Activated T-helper 1 cell treated with anti-CD3 and anti-CD28 coated beads, Interleukin-12 subunit alpha, Interleukin-12 subunit beta, Interleukin-2, Interleukin-4 antibody, amounts not matched to agents 30 ng/mL and 10 ng/mL and 1 ng/mL, durations not matched to agents 14 hours and 24 hours and 36 hours (primary cell): ENCODE data around the gene COL23A1. TPM values are rescaled to one million over a fixed set of nuclear protein-coding genes. Genes with fewer than 3 reads are reported as not detected.
"Not testable (repeated sequence)": the region's sequence is repeated elsewhere in the genome, so short reads cannot be mapped to it uniquely, and the experiment has no call there.

Source experiments
- DNase-seq: peaks from one replicate; pipeline ENCODE4 v3.0.0; 2021; ENCODE audit warnings: low spot score
- H3K27ac Mint-ChIP-seq: one replicate; pipeline ENCODE4 v1.8.0; 2021; ENCODE audit warnings: mild to moderate bottlenecking, mixed read lengths
- H3K27me3 Mint-ChIP-seq: one replicate; pipeline ENCODE4 v1.8.0; 2022; ENCODE audit warnings: mild to moderate bottlenecking, moderate library complexity, mixed read lengths; ENCODE audit not compliant: insufficient read depth
- H3K36me3 Mint-ChIP-seq: one replicate; pipeline ENCODE4 v1.8.0; 2021; ENCODE audit warnings: low read depth, mixed read lengths
- H3K4me1 Mint-ChIP-seq: one replicate; pipeline ENCODE4 v1.8.0; 2021; ENCODE audit warnings: low read depth, mixed read lengths
- H3K4me3 Mint-ChIP-seq: one replicate; pipeline ENCODE4 v1.8.0; 2021; ENCODE audit warnings: mild to moderate bottlenecking, moderate library complexity, mixed read lengths
- H3K9me3 Mint-ChIP-seq: one replicate; pipeline ENCODE4 v1.8.0; 2021; ENCODE audit warnings: mixed read lengths
- intact Hi-C: fragments of 100-400 bp; cut with micrococcal nuclease; formaldehyde crosslinking; loops from one replicate; pipeline ENCODE4 v1.15.1; 2024
- total RNA-seq: library from RNA; stranded (reverse); gene quantifications from 2 replicates; pipeline ENCODE4 v1.2.3, GENCODE V29; 2022

COL23A1 gene
- total RNA-seq, 1 donor from 2014 or later = not detected

GRCh38 chr5:178245389-178245788 lies 344.8 kb downstream of the COL23A1 start:
- Mint-ChIP-seq H3K27ac (no peak overlapping the region), H3K4me1 (peaks cover 20% of the 10 kb centered on the region), H3K27me3 (no peaks in the 10 kb centered on the region), H3K4me3 (no peak overlapping the region), H3K9me3 (no peaks in the 10 kb centered on the region), H3K36me3 (no peaks in the 10 kb centered on the region)
- DNase-seq = no peak
- intact Hi-C loops = no loop called here

DNA sequence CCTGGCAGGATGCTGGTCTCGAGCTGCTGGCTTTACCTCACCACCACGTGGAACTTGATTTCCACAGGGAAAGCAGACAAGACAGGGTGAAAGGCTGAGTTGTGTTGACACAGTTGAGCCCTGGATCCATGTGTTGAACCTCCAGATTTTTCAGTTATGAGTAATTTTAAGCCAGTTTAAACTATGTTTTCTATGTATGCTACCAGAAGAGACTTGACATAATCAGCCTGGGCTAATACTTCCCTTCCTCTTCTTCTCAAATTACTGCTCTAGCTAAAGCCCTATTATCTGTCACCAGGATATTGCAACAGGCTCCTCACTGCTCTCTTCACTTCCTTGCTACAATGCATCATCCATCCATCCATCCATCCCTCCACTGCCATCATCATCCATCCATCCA lies 345.6 kb downstream of the COL23A1 start:
- Mint-ChIP-seq H3K36me3 (no peaks in the 10 kb centered on the region), H3K27ac (no peak overlapping the region), H3K27me3 (no peaks in the 10 kb centered on the region), H3K4me3 (no peak overlapping the region), H3K4me1 (peaks cover 23% of the 10 kb centered on the region), H3K9me3 (no peaks in the 10 kb centered on the region)
- DNase-seq = no peak
- intact Hi-C loops = no loop called here

GRCh38 chr5:178242416-178242815 lies 347.8 kb downstream of the COL23A1 start:
- peak overlapping the region; percentile 56 for H3K4me3 Mint-ChIP-seq

DNA sequence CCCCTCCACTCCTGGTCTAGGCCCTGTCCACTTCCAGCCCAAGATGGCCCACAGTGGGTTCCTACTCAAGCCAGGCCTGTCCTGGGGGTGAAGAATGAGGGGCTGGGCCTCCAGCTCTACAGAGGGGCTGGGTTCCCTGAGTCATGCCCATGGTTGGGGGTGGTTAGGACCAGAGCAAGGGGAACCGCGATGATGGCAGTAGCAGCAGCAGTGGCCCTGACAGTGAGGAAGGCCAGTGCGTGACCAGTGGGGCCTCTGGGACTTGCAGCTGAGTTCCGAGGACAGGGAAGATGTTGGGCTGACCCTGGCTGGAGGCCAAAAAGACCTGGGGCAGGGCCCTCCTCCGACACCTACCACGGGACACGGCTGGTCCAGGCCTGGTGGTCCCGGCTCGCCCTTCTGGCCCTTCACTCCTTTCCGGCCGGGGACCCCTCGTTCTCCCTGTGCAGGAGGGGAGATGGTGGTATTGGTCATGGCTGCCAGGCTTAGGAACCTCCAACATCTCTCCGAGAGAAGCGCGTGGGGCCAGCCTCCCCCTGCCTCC lies 348.4 kb downstream of the COL23A1 start:
- Mint-ChIP-seq H3K36me3 (no peaks in the 10 kb centered on the region), H3K4me1 (peaks cover 40% of the 10 kb centered on the region), H3K9me3 (no peaks in the 10 kb centered on the region), H3K27ac (no peak overlapping the region), H3K27me3 (no peaks in the 10 kb centered on the region), H3K4me3 (no peak overlapping the region)
- DNase-seq = no peak
- intact Hi-C loops = no loop called here

More at GRCh38 chr5:178242416-178242815, 347.8 kb downstream of the COL23A1 start:
- H3K4me1 Mint-ChIP-seq = peaks cover 34% of the 10 kb centered on the region
- no peak for DNase-seq
- H3K36me3 Mint-ChIP-seq = no peaks in the 10 kb centered on the region
- H3K9me3 Mint-ChIP-seq = no peaks in the 10 kb centered on the region
- peak overlapping the region; percentile 59 for H3K27ac Mint-ChIP-seq
- no peaks in the 10 kb centered on the region for H3K27me3 Mint-ChIP-seq
- intact Hi-C loops = no loop called here

GRCh38 chr5:178241231-178241663 lies 348.9 kb downstream of the COL23A1 start:
- Mint-ChIP-seq H3K4me1 (peaks cover 45% of the 10 kb centered on the region), H3K4me3 (peak overlapping the region; percentile 74)
- DNase-seq = no peak

DNA sequence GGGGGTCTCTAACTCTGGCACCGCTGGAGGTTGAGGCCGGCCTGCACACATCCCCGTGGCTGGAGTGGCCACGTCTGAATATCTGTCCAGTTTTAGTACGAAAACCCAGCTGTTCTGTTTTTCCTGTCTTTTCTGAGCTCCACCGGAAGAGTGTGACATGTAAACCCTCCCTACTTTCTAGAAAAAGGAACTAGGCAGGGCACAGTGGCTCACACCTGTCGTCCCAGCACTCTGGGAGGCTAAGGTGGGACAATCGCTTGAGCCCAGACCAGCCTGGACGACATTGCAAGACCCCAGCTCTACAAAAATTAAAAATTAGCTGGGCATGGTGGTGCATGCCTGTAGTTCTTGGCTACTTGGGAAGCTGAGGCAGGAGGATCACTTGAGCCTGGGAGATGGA lies 349.4 kb downstream of the COL23A1 start:
- Mint-ChIP-seq H3K4me3 (peak overlapping the region; percentile 74), H3K27ac (peak overlapping the region; percentile 85), H3K4me1 (peaks cover 47% of the 10 kb centered on the region), H3K9me3 (no peaks in the 10 kb centered on the region), H3K36me3 (no peaks in the 10 kb centered on the region), H3K27me3 (no peaks in the 10 kb centered on the region)
- DNase-seq = no peak
- intact Hi-C loops = no loop called here

More at GRCh38 chr5:178241231-178241663, 348.9 kb downstream of the COL23A1 start:
- intact Hi-C loops = no loop called here
- Mint-ChIP-seq H3K27ac (peak overlapping the region; percentile 85), H3K9me3 (no peaks in the 10 kb centered on the region), H3K27me3 (no peaks in the 10 kb centered on the region), H3K36me3 (no peaks in the 10 kb centered on the region)

- H3K27me3 Mint-ChIP-seq = no peaks in the 10 kb centered on the region
- no peaks in the 10 kb centered on the region for H3K36me3 Mint-ChIP-seq
- H3K27ac Mint-ChIP-seq = peak overlapping the region; percentile 92
- intact Hi-C loops = no loop called here
- H3K4me3 Mint-ChIP-seq = peak overlapping the region; percentile 74
- DNase-seq = no peak
- no peaks in the 10 kb centered on the region for H3K9me3 Mint-ChIP-seq
- peaks cover 47% of the 10 kb centered on the region for H3K4me1 Mint-ChIP-seq
These were observed 349.9 kb downstream of the COL23A1 start for GRCh38 chr5:178240341-178240741.

- not testable (repeated sequence) for H3K27me3 Mint-ChIP-seq, DNase-seq, H3K36me3 Mint-ChIP-seq, H3K9me3 Mint-ChIP-seq
- intact Hi-C loops = loop anchor here (10.0 kb wide), 1 partner anchor 1565 kb away; the partner anchor contains the start of gene MGAT4B
- Mint-ChIP-seq H3K4me3 (peak overlapping the region; percentile 62), H3K4me1 (peaks cover 53% of the 10 kb centered on the region), H3K27ac (peak overlapping the region; percentile 92)
These were observed 350.4 kb downstream of the COL23A1 start for GRCh38 chr5:178239626-178240301.

- no peak overlapping the region for H3K4me3 Mint-ChIP-seq
- peaks cover 61% of the 10 kb centered on the region for H3K4me1 Mint-ChIP-seq
- no peaks in the 10 kb centered on the region for H3K36me3 Mint-ChIP-seq
- no peaks in the 10 kb centered on the region for H3K27me3 Mint-ChIP-seq
- H3K27ac Mint-ChIP-seq = peak overlapping the region; percentile 94
- intact Hi-C loops = loop anchor here (10.0 kb wide), 1 partner anchor 1566 kb away; the partner anchor contains the start of gene MGAT4B
- DNase-seq = no peak
- no peaks in the 10 kb centered on the region for H3K9me3 Mint-ChIP-seq
These were observed 351.2 kb downstream of the COL23A1 start for GRCh38 chr5:178238711-178239592.

DNA sequence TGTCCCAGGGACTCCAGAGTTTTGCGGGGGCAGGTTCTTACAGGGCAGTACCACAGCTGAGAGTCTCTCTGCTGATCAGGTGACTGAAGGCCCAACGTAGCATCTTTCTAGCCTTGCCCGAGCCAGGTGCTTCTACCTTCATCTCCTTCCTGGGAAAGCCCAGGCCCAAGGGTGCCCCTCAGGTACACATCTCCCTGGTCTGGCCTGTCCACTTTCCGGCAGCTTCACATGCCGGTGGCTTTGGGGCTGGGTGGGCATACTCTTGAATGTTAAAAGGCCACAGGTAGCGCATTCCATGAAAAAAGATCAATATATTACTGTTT lies 351.9 kb downstream of the COL23A1 start:
- intact Hi-C loops = loop anchor here (10.0 kb wide), 1 partner anchor 1567 kb away; the partner anchor contains the start of gene MGAT4B
- peak overlapping the region; percentile 23 for H3K4me3 Mint-ChIP-seq
- no peak for DNase-seq
- no peaks in the 10 kb centered on the region for H3K36me3 Mint-ChIP-seq
- H3K27me3 Mint-ChIP-seq = no peaks in the 10 kb centered on the region
- H3K4me1 Mint-ChIP-seq = peaks cover 66% of the 10 kb centered on the region
- H3K9me3 Mint-ChIP-seq = no peaks in the 10 kb centered on the region
- H3K27ac Mint-ChIP-seq = peak overlapping the region; percentile 84

DNA sequence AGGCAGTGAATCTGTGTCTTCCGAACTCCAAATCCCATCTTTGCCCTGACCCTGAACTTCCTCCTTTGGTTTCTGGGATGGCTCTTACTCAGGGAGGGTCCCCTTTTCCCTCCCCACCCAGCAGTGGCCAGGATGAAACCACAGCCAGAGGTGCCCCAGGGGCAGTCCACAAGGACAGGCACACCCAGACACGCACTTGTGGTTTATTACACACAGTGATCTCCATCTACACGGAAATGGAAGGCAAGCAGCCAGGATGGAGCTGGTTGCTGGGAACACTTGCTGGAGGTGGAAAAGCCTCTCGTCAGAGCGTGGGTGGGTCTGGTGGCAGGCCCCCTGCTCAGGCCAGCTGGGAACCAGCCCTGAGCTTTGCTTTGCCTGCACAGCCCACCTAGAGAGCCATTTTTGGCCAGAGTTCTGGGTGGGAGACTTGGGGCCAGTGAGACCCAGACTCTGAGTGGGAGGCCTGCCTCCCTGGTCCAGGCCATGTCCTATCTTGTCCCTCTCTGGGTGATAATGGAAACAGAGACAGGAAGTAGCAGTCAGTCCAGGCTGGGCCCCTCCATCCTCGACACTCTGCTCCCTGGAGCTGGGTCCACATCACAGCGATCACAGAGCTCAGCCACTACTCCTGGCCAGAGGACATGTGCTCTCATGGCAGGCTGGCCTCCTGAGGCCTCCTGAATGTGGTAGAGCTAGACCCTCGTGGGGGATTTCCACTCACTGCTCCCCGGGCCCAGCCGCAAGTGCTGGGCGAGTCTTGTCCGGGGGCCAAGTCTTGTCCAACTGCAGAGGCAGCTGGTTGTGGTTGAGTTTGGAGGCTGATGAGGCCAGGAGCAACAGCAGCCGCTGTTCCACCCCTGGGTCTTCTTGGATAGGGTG lies 352.5 kb downstream of the COL23A1 start:
- Mint-ChIP-seq H3K27me3 (no peaks in the 10 kb centered on the region), H3K9me3 (no peaks in the 10 kb centered on the region), H3K4me3 (peak overlapping the region; percentile 23), H3K27ac (peak overlapping the region; percentile 84), H3K36me3 (no peaks in the 10 kb centered on the region), H3K4me1 (peaks cover 66% of the 10 kb centered on the region)
- DNase-seq = no peak
- intact Hi-C loops = loop anchor here (10.0 kb wide), 1 partner anchor 1567 kb away; the partner anchor contains the start of gene MGAT4B

DNA sequence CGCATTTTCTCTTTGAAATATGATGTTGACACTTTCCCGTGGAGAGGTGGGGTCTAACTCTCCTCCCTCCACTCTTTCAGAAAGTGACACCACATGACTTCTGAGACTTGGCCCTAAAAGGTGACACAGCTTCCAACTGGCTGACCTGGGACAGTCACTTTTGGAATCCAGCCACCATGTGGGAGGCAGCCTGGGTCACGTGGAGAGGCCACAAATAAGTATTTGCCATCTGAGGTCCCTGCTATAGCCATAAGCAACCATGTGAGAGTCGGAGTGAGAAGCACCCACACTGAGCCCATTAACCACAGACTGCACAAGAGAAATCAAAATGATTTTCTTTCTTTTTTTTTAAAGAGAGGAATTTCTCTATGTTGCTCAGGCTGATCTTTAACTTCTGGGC lies 353.5 kb downstream of the COL23A1 start:
- Mint-ChIP-seq H3K27me3 (no peaks in the 10 kb centered on the region), H3K36me3 (peaks cover 3% of the 10 kb centered on the region), H3K4me3 (no peak overlapping the region), H3K27ac (no peak overlapping the region), H3K9me3 (no peaks in the 10 kb centered on the region), H3K4me1 (peaks cover 61% of the 10 kb centered on the region)
- intact Hi-C loops = loop anchor here (10.0 kb wide), 1 partner anchor 1568 kb away; the partner anchor contains the start of gene MGAT4B
- DNase-seq = no peak
